ENCODE data around the gene TSTD1. TPM values are rescaled to one million over a fixed set of nuclear protein-coding genes. Genes with fewer than 3 reads are reported as not detected.
"Not testable (repeated sequence)": the region's sequence is repeated elsewhere in the genome, so short reads cannot be mapped to it uniquely, and the experiment has no call there.

The TSTD1 gene
- total RNA-seq, 4 donors from 2014 or later = 33.0 to 152 (median 78.8) TPM

- Histone ChIP-seq H3K4me3 (peak overlapping the region in 2 of 4 donors; percentile 69 to 81), H3K36me3 (no peaks in the 10 kb centered on the region), H3K4me1 (peaks cover 0 to 28% (median 3%) of the 10 kb centered on the region in 4 donors), H3K9me3 (no peaks in the 10 kb centered on the region), H3K27ac (peak overlapping the region in 3 of 4 donors; percentile 86 to 91 (median 89)), H3K27me3 (no peaks in the 10 kb centered on the region)
- DNase-seq = no peak
- TF ChIP-seq CTCF (IDR thresholded peaks at IDR 0.05) (no peak), POLR2A (IDR thresholded peaks at IDR 0.05) (no peak)
Observed at GRCh38 chr1:161021970-161022353, 16.8 kb downstream of the TSTD1 start.

- peak overlapping the region; percentile 74 to 91 (median 88) for H3K27ac ChIP-seq
- H3K27me3 ChIP-seq = no peaks in the 10 kb centered on the region
- TF ChIP-seq CTCF (IDR thresholded peaks at IDR 0.05) = peak in 1 of 6 experiments; percentile 7
- TF ChIP-seq POLR2A (IDR thresholded peaks at IDR 0.05) = peak; percentile 94 to 95
- DNase-seq = peak; percentile 92 to 99 (median 98)
- peak overlapping the region; percentile 46 to 81 (median 62) for H3K4me3 ChIP-seq
- peaks cover 0 to 28% (median 3%) of the 10 kb centered on the region in 4 donors for H3K4me1 ChIP-seq
- no peaks in the 10 kb centered on the region for H3K36me3 ChIP-seq
- no peaks in the 10 kb centered on the region for H3K9me3 ChIP-seq
Observed at GRCh38 chr1:161021165-161021969, 17.4 kb downstream of the TSTD1 start.

GRCh38 chr1:161020509-161021164 lies 18.1 kb downstream of the TSTD1 start, which contains the start of gene F11R:
Gene F11R, minus strand, starts transcription at chr1:161021152. Its CDS starts 79 bp downstream, at chr1:161021073.
- peak in 2 of 3 donors; percentile 55 to 80 for DNase-seq
- no peaks in the 10 kb centered on the region for H3K9me3 ChIP-seq
- peak in 3 of 6 experiments; percentile 40 to 54 (median 51) for TF ChIP-seq CTCF (IDR thresholded peaks at IDR 0.05)
- TF ChIP-seq POLR2A (IDR thresholded peaks at IDR 0.05) = peak; percentile 43 to 60
- no peaks in the 10 kb centered on the region for H3K36me3 ChIP-seq
- peak within 1 kb of the TSS; percentile 46 to 81 (median 62) for H3K4me3 ChIP-seq
- H3K4me1 ChIP-seq = peaks cover 0 to 28% (median 3%) of the 10 kb centered on the region in 4 donors
- H3K27ac ChIP-seq = peak within 1 kb of the TSS; percentile 74 to 91 (median 88)
- H3K27me3 ChIP-seq = no peaks in the 10 kb centered on the region

- Histone ChIP-seq H3K9me3 (no peaks in the 10 kb centered on the region), H3K27me3 (no peaks in the 10 kb centered on the region), H3K36me3 (no peaks in the 10 kb centered on the region), H3K4me1 (peaks cover 0 to 34% (median 3%) of the 10 kb centered on the region in 4 donors), H3K27ac (peak overlapping the region; percentile 74 to 91 (median 88)), H3K4me3 (peak overlapping the region; percentile 46 to 81 (median 62))
- no peak for DNase-seq
- no peak for TF ChIP-seq POLR2A (IDR thresholded peaks at IDR 0.05)
- TF ChIP-seq CTCF (IDR thresholded peaks at IDR 0.05) = no peak
Observed at GRCh38 chr1:161019751-161020495, 18.8 kb downstream of the TSTD1 start.

GRCh38 chr1:161019111-161019660 lies 19.6 kb downstream of the TSTD1 start:
- peaks cover 0 to 39% (median 6%) of the 10 kb centered on the region in 4 donors for H3K4me1 ChIP-seq
- H3K36me3 ChIP-seq, H3K27me3 ChIP-seq, H3K9me3 ChIP-seq, DNase-seq: not testable (repeated sequence)
- H3K4me3 ChIP-seq = peak overlapping the region in 2 of 4 donors; percentile 69 to 81
- peak overlapping the region in 2 of 4 donors; percentile 51 to 89 for H3K27ac ChIP-seq

Measured in Peyer's patch (tissue), 4 donors.